Stimulated activated naive CD8-positive, alpha-beta T cell treated with anti-CD3 and anti-CD28 coated beads, Interleukin-15, amount 100 ng/mL, for 72 hours (primary cell): ENCODE measurements around the gene CLHC1.
A peak's percentile ranks its signal among the peaks of the same experiment; 100 is the strongest.
"Not testable (repeated sequence)": the region's sequence is repeated elsewhere in the genome, so short reads cannot be mapped to it uniquely, and the experiment has no call there.

ENCODE experiments used
- ATAC-seq: fragments of 150-1000 bp; cut with Tn5 transposase; 2 replicates; pipeline ENCODE4 v1.10.0; 2021; ENCODE audit warnings: mild to moderate bottlenecking, moderate library complexity
- DNase-seq, 2 donors: peaks; one replicate each; pipeline ENCODE4 v3.0.0; 2021 to 2022
- H3K27ac Mint-ChIP-seq, 2 donors: one replicate each; pipeline ENCODE4 v1.8.0; 2022; ENCODE audit warnings: mild to moderate bottlenecking in 2 of 2, mixed read lengths in 2 of 2, moderate library complexity in 2 of 2
- H3K27me3 Mint-ChIP-seq: one replicate; pipeline ENCODE4 v1.8.0; 2022; ENCODE audit warnings: mixed read lengths
- H3K4me1 Mint-ChIP-seq: one replicate; pipeline ENCODE4 v1.8.0; 2022; ENCODE audit warnings: mild to moderate bottlenecking, mixed read lengths
- H3K4me3 Mint-ChIP-seq, 2 donors: one replicate each; pipeline ENCODE4 v1.8.0; 2022; ENCODE audit warnings: mild to moderate bottlenecking in 2 of 2, mixed read lengths in 2 of 2, moderate library complexity in 1 of 2
- H3K9me3 Mint-ChIP-seq, 2 donors: one replicate each; pipeline ENCODE4 v1.8.0; 2022; ENCODE audit warnings: mixed read lengths in 2 of 2

CLHC1 gene

DNA sequence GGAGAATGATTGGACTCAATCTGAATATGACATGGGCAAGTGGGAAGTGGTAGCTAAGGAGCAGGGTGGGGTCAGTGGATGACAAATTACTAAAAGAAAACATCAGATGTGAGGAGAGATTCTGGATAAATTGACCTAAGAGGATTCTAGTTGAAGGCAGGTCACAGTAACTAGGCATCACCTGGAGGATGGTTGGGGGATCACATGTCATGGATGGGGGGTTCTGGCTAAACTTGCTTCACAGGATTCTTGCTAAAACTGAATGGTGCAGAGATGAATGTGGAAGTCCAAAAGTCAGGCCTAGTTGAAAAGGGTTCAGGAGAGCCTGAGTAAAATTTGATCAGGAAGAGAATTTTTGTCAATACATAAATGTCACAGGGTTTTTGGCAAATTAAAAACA lies 18.3 kb downstream of the CLHC1 start:
- Mint-ChIP-seq H3K27ac (no peak overlapping the region), H3K9me3 (no peaks in the 10 kb centered on the region)
- no peak for DNase-seq

DNA sequence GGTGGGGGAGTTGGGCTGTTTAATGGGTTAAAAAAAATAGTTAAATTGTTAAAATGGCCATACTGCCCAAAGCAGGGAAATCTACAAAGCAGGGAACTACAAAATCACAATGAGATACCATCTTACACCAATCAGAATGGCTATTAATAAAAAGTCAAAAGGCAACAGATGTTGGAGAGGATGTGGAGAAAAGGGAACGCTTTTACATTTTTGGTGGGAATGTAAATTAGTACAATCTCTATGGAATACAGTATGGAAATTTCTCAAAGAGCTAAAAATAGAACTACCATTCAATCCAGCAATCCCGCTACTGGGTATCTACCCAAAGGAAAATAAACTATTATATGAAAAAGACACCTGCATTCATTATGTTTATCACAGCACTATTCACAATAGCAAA lies 27.1 kb downstream of the CLHC1 start:
- ATAC-seq (no peak), DNase-seq (no peak)
- H3K27me3 Mint-ChIP-seq, result no peaks in the 10 kb centered on the region
- H3K27ac Mint-ChIP-seq, result no peak overlapping the region
- no peaks in the 10 kb centered on the region for H3K4me1 Mint-ChIP-seq
- no peak overlapping the region for H3K4me3 Mint-ChIP-seq
- H3K9me3 Mint-ChIP-seq, result peaks cover 17 to 20% of the 10 kb centered on the region in 2 donors

More for the DNA sequence above, 18.3 kb downstream of the CLHC1 start:
- no peaks in the 10 kb centered on the region for H3K27me3 Mint-ChIP-seq
- no peak overlapping the region for H3K4me3 Mint-ChIP-seq
- no peaks in the 10 kb centered on the region for H3K4me1 Mint-ChIP-seq
- no peak for ATAC-seq

DNA sequence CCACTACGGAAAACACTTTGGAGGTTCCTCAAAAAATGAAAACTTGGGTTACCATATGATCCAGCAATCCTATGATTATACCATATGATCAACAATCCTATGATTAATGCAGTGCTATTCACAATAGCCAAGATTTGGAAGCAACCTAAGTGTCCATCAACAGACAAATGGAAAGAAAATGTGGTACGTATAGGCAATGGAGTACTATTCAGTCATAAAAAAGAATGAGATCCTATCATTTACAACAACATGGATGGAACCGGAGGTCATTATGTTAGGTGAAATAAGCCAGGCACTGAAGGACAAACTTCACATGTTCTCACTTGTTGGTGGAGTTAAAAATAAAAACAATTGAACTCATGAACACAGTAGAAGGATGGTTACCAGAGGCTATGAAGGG lies 27.6 kb downstream of the CLHC1 start:
- Mint-ChIP-seq H3K9me3 (peaks cover 20 to 25% of the 10 kb centered on the region in 2 donors), H3K27me3 (no peaks in the 10 kb centered on the region), H3K4me3 (no peak overlapping the region), H3K27ac (no peak overlapping the region), H3K4me1 (no peaks in the 10 kb centered on the region)
- DNase-seq (no peak), ATAC-seq (no peak)

DNA sequence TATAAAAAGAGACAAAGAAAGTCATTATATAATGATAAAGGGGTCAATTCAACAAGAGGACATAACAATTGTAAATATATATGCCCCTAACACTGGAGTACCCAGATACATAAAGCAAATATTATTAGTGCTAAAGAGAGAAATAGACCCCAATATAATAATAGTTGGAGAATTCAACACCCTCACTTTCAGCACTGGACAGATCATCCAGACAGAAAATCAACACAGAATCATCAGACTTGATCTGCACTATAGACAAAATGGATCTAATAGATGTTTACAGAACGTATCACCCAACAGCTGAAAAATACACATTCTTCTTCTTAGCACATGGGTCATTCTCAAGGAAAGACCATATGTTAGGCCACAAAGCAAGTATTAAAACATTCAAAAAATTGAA lies 31.7 kb downstream of the CLHC1 start:
- Mint-ChIP-seq H3K27me3 (no peaks in the 10 kb centered on the region), H3K27ac (no peak overlapping the region), H3K4me3 (no peak overlapping the region), H3K9me3 (peaks cover 22 to 25% of the 10 kb centered on the region in 2 donors), H3K4me1 (no peaks in the 10 kb centered on the region)
- DNase-seq (no peak), ATAC-seq (no peak)

DNA sequence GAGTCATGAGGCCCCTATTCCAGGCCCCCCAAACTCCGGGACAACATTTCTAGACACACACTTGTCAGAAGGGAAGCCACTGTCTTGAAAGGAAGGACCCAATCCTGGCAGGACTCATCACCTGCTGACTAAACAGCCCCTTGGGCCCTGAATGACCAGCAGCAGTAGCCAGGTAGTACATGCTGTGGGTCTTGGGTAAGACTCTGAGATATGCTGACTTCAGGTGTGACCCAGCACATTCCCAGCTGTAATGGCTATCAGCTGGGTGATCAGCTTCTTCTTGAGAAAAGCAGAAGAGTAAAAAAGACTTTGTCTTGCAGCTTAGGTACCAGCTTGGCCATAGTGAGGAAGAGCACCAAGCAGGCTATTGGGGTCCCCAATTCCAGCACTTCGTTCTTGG lies 35.6 kb downstream of the CLHC1 start:
- Mint-ChIP-seq H3K9me3 (peaks cover 20 to 23% of the 10 kb centered on the region in 2 donors), H3K27ac (no peak overlapping the region)
- DNase-seq, result no peak

DNA sequence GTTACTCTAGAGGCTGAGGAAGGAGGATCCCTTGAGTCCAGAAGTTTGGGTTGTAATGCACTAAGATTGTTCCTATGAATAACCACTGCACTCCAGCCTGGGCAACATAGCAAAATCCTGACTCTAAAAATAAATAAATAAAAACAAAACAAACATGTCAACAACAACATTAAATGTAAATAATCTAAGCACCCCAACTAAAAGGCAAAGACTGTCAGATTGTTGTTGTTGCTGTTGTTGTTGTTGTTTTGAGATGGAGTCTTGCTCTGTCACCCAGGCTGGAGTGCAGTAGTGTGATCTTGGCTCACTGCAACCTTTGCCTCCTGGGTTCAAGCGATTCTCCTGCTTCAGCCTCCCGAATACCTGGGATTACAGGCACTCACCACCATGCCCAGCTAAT lies 40.2 kb downstream of the CLHC1 start:
- DNase-seq, ATAC-seq, H3K27ac Mint-ChIP-seq, H3K4me3 Mint-ChIP-seq, H3K27me3 Mint-ChIP-seq, H3K4me1 Mint-ChIP-seq, H3K9me3 Mint-ChIP-seq: not testable (repeated sequence)

More for the DNA sequence above, 35.6 kb downstream of the CLHC1 start:
- H3K4me3 Mint-ChIP-seq, result no peak overlapping the region
- H3K27me3 Mint-ChIP-seq, result no peaks in the 10 kb centered on the region
- ATAC-seq, result no peak
- no peaks in the 10 kb centered on the region for H3K4me1 Mint-ChIP-seq

DNA sequence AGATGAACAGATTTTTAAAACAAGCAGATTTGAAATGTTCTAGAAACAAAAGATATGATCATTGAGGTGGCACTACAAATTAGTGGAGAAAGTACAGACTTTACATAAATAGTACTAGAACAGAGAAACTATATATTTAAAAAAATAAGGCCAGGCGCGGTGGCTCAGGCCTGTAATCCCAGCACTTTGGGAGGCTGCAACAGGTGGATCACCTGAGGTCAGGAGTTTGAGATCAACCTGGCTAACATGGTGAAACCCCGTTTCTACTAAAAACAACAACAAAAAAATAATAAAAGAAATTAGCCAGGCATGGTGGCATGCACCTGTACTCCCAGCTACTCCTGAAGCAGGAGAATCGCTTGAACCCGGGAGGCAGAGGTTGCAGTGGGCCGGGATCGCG lies 45.3 kb downstream of the CLHC1 start:
- not testable (repeated sequence) for H3K4me1 Mint-ChIP-seq, H3K27ac Mint-ChIP-seq, H3K4me3 Mint-ChIP-seq, H3K9me3 Mint-ChIP-seq, H3K27me3 Mint-ChIP-seq, ATAC-seq, DNase-seq

DNA sequence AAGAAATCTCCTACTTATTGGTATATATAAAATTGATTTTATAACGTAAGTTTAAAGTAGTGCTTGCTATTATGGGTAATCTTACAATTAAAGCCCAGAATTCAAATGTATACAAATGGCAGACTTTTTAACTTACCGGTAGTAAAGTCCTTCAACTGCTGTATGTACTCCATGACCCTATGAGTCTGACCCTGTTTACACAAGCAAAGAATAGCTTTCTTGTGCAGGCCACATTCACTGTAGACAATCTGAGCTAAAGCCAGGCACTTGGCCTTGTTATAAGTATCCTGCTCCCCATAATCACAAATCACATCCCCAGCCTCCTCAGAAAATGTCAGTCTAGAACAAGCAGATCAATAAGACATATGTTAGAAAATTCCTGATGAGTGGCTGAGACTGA lies 51.7 kb downstream of the CLHC1 start:
- ATAC-seq, result no peak
- H3K4me1 Mint-ChIP-seq, result no peaks in the 10 kb centered on the region
- no peak for DNase-seq
- no peak overlapping the region for H3K4me3 Mint-ChIP-seq
- H3K27ac Mint-ChIP-seq, result no peak overlapping the region
- no peaks in the 10 kb centered on the region for H3K9me3 Mint-ChIP-seq
- no peaks in the 10 kb centered on the region for H3K27me3 Mint-ChIP-seq

DNA sequence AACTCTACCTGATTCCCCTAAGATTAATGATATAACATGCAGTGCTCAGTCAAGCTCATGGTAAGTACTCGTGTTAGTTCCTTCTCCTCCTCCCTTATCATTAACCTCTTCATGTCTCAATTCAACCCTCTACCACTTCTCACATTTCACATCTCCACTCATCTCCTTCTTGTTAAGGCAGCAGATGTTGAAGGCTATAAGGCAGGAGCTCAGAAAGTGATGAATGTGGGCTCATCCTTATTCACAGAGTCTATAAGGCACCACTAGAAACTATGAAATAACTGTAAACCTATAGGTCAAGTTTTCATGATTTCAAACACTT lies 56.0 kb downstream of the CLHC1 start:
- Mint-ChIP-seq H3K27me3 (no peaks in the 10 kb centered on the region), H3K9me3 (no peaks in the 10 kb centered on the region), H3K4me3 (peak overlapping the region in 1 of 2 donors; percentile 0), H3K27ac (peak overlapping the region in 1 of 2 donors; percentile 59), H3K4me1 (no peaks in the 10 kb centered on the region)
- ATAC-seq (no peak), DNase-seq (no peak)

DNA sequence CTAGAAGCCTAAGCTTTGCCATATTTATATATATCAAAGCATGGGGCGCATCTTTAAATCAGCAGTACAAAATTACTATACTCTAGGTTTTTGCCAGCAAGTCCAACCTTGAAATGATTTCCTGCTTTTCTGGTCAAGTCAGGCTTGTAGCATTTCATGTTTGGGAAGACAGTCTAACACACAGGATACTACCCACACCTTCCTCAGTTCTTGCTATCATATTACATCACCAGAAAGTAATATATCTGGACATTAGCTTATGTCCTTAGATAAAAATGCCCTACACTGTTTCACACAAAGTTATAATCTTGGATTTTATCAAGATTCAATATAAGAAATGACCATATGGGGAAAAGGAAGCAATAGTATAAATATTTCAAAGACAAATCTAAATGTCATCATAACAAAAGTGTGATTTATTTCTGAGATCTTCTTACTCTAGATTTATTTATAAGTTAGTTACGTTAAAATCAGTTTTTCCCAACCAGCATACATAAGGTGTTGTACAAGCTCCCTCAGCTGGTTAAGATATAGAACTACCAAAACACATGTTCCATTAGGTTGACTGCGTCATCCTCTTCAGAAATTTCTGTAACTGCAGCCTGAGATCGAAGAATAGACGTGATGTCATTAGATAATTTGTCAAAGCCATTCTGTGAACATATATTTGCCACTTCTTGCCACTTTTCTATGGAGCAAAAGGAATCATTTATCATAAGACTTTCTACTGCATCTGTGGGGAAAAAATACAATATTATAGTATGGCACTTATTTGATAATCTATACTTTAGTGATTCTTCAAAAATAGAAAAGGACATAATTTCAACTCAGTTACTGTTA lies 56.6 kb downstream of the CLHC1 start:
- Mint-ChIP-seq H3K4me1 (no peaks in the 10 kb centered on the region), H3K27ac (peak overlapping the region in 1 of 2 donors; percentile 15), H3K4me3 (no peak overlapping the region), H3K27me3 (no peaks in the 10 kb centered on the region), H3K9me3 (no peaks in the 10 kb centered on the region)
- ATAC-seq, result peak; percentile 74
- no peak for DNase-seq

DNA sequence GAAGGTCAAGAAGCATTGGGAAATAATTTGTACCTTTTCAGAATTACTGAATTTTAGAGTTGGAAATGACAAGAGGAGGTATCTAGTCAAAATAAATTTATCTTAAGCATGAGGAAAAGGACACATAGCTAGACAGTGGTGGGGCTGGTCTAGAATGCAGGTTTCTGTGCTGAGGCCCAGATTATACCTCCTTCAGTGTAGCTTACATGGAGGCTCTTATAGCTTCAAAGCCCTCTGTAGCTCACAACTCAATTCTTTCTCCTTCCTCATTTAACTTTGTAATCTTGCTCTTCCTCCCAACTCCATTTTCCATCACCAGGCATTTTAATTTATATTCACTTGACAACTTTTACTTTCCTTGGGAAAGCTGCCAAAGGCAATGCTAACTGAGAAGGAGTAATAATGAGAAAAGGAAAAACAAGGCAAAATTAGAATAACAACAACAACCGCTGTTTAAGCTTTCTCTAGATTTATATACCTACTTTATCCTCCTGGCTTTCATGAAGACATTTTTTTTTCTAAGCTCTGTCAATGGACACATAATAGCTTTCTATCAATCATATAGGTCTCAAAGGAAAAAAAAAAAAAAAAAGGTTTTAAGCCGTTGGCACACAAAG lies 58.5 kb downstream of the CLHC1 start:
- H3K4me1 Mint-ChIP-seq, result no peaks in the 10 kb centered on the region
- no peak for ATAC-seq
- H3K27me3 Mint-ChIP-seq, result no peaks in the 10 kb centered on the region
- no peak overlapping the region for H3K4me3 Mint-ChIP-seq
- no peak for DNase-seq
- H3K9me3 Mint-ChIP-seq, result no peaks in the 10 kb centered on the region
- H3K27ac Mint-ChIP-seq, result no peak overlapping the region

DNA sequence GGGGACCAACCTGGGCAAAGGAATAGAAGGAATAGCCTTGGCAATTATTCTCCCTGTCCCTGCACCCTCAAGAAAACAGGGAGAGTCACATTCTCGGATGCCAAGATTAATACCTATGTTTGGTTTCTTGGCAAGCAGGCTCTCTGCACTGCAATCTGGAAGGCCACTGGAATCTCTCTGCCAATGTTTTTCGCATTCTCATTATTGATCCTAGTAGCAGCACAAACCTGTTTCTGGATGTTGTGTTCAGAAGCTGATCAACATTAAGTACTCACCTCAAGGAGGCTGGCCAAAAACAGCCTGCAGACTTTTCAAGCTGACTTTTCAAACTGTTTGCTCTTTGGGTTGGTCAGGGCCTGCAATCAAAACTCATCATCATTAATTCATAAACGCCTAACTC lies 62.2 kb downstream of the CLHC1 start:
- DNase-seq (no peak), ATAC-seq (no peak)
- no peak overlapping the region for H3K4me3 Mint-ChIP-seq
- H3K9me3 Mint-ChIP-seq, result no peaks in the 10 kb centered on the region
- H3K27ac Mint-ChIP-seq, result no peak overlapping the region
- no peaks in the 10 kb centered on the region for H3K4me1 Mint-ChIP-seq
- no peaks in the 10 kb centered on the region for H3K27me3 Mint-ChIP-seq

DNA sequence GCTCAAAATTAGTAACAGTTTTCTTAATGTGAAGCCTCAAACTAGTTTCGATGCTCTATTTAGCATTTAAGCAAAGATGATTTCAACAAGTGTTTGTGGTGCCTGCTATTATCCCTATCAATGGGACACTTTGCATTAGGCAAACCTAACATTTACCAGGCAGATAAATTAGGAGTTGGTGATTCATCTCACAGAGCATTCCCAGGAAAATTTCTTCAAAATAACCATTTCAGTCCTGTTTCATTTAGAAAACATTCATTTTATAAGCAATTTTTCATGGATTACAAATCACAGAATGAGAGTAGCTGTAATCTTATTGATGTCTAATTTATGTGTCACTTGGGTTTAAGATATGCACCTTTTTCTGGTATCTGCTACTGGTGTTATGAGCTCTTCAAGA lies 62.7 kb downstream of the CLHC1 start:
- Mint-ChIP-seq H3K27me3 (no peaks in the 10 kb centered on the region), H3K4me1 (no peaks in the 10 kb centered on the region), H3K9me3 (no peaks in the 10 kb centered on the region), H3K27ac (no peak overlapping the region), H3K4me3 (no peak overlapping the region)
- no peak for ATAC-seq
- DNase-seq, result no peak

DNA sequence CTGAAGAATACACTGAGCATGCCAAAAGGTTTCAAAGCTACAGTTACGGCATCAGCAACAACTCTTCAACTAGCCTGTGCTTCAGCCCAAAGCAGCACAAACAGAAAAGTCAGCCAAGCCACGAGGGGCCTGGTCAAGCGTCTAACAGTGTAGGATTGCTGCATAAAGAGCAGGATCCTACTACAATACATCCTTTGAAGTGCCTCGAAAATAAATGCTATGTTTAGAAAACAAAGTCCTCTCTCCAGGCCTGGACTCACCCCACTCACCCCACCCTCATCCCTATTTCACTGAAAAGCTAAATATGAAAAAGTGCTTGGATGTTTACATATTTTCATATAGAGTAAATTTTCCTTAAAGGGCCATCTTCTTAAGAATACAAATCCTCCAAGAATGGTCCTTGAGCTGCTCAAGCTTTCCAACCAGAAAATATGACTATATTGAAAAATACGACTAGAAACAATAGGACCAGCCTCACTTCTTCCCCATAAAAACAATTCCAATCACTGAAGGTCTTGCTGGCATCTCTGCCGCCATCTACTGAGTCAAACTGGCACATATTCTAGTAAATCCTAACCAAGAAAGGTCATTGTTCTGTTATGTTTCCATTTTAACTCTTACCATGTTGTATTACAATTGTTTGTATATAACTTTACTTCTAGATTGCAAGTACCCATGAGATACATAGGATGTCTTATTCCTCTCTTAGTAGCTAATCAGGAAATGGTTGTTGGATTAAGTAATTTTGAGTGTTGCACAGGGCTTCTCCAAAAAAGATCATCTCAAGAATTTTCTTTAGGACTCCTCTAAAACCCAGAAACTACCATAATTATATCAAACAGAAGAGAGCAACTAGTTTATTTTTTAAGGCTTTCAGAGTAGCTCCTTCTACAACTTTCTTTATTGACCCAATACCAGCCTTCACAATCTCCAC lies 63.6 kb downstream of the CLHC1 start:
- no peak overlapping the region for H3K4me3 Mint-ChIP-seq
- H3K27ac Mint-ChIP-seq, result peak overlapping the region in 1 of 2 donors; percentile 12
- H3K27me3 Mint-ChIP-seq, result no peaks in the 10 kb centered on the region
- no peaks in the 10 kb centered on the region for H3K9me3 Mint-ChIP-seq
- DNase-seq, result no peak
- ATAC-seq, result no peak
- no peaks in the 10 kb centered on the region for H3K4me1 Mint-ChIP-seq

DNA sequence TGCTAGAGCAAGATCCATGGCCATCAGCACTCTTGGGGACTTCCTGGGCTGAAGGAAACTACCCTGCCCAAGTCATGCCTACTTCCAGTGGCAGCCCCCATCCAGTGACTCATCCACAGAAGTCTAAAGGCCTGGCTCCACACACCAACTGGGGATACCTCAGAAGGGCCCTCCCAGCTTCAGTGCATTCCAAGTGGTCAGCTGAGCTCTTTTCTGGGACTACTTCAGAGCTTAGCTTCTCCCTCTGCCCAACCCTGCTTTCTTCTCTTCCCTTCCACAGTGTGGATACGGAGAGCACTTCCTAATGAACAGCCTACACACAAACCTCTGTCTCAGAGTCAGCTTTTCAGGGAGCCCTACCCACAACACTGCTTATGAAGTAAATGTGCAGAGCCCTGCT lies 66.5 kb downstream of the CLHC1 start:
- Mint-ChIP-seq H3K9me3 (no peaks in the 10 kb centered on the region), H3K4me3 (no peak overlapping the region), H3K27me3 (no peaks in the 10 kb centered on the region), H3K4me1 (no peaks in the 10 kb centered on the region), H3K27ac (peak overlapping the region in 1 of 2 donors; percentile 10)
- ATAC-seq (peak; percentile 28), DNase-seq (no peak)
